Skeletal muscle satellite cell (primary cell): ENCODE measurements around the gene PCLO.

Experiments
- H3K27me3 ChIP-seq: 2 replicates; pipeline ENCODE4 v1.7.0; 2013; ENCODE audit warnings: low read length; ENCODE audit not compliant: control insufficient read depth, insufficient read depth
- H3K36me3 ChIP-seq: 2 replicates; pipeline ENCODE4 v1.7.0; 2013; ENCODE audit warnings: mild to moderate bottlenecking, control low read depth, low read length; ENCODE audit not compliant: insufficient read depth
- H3K4me1 ChIP-seq: 2 replicates; pipeline ENCODE4 v1.7.0; 2013; ENCODE audit warnings: low read length; ENCODE audit not compliant: control insufficient read depth, insufficient read depth
- H3K4me2 ChIP-seq: 2 replicates; pipeline ENCODE4 v1.7.0; 2013; ENCODE audit warnings: mild to moderate bottlenecking, low read length
- H3K4me3 ChIP-seq: 2 replicates; pipeline ENCODE4 v1.7.0; 2013; ENCODE audit warnings: low read length
- H3K9ac ChIP-seq: 2 replicates; pipeline ENCODE4 v1.7.0; 2013; ENCODE audit warnings: mild to moderate bottlenecking, low read depth, low read length, moderate library complexity
- H3K9me3 ChIP-seq: replicated peaks from 2 replicates; pipeline ENCODE4 v1.7.0; 2013; ENCODE audit warnings: mild to moderate bottlenecking, control low read depth, low read length

The PCLO gene

GRCh38 chr7:82859106-82859850, 303.4 kb downstream of the PCLO start:
- Histone ChIP-seq H3K4me2 (no peak overlapping the region), H3K9ac (no peak overlapping the region), H3K4me3 (no peak overlapping the region), H3K9me3 (no peaks in the 10 kb centered on the region), H3K36me3 (no peaks in the 10 kb centered on the region), H3K4me1 (no peaks in the 10 kb centered on the region), H3K27me3 (no peaks in the 10 kb centered on the region)

- Histone ChIP-seq H3K4me2 (no peak overlapping the region), H3K4me3 (no peak overlapping the region), H3K27me3 (no peaks in the 10 kb centered on the region), H3K4me1 (no peaks in the 10 kb centered on the region), H3K36me3 (no peaks in the 10 kb centered on the region), H3K9me3 (no peaks in the 10 kb centered on the region), H3K9ac (no peak overlapping the region)
These were observed 311.6 kb downstream of the PCLO start for GRCh38 chr7:82851121-82851520.

DNA sequence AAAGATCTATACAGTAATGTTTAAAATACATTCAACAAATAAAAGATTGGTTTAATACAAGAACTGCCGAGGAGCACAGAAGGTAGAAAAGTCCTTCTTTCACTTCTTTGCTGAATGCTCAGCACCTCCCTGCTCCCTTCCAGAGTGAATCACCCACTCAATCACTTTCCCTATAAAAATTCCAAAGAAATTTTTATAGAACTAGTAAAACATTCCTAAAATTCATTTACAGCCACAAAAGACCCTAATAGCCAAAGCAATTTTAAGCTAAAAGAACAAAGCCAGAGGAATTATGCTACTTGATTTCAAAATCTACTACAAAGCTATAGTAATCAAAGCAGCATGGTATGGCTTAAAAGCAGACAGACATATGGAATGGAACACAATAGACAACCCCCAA, 320.9 kb downstream of the PCLO start:
- H3K9ac ChIP-seq: no peak overlapping the region
- H3K9me3 ChIP-seq: no peaks in the 10 kb centered on the region
- no peak overlapping the region for H3K4me3 ChIP-seq

GRCh38 chr7:82840061-82840460, 322.6 kb downstream of the PCLO start:
- Histone ChIP-seq H3K9me3 (no peaks in the 10 kb centered on the region), H3K9ac (no peak overlapping the region), H3K4me3 (no peak overlapping the region), H3K4me2 (no peak overlapping the region), H3K36me3 (no peaks in the 10 kb centered on the region), H3K4me1 (no peaks in the 10 kb centered on the region), H3K27me3 (peaks cover 2% of the 10 kb centered on the region)

More for the DNA sequence above, 320.9 kb downstream of the PCLO start:
- H3K27me3 ChIP-seq: peaks cover 2% of the 10 kb centered on the region
- no peaks in the 10 kb centered on the region for H3K36me3 ChIP-seq
- H3K4me2 ChIP-seq: no peak overlapping the region
- H3K4me1 ChIP-seq: no peaks in the 10 kb centered on the region

DNA sequence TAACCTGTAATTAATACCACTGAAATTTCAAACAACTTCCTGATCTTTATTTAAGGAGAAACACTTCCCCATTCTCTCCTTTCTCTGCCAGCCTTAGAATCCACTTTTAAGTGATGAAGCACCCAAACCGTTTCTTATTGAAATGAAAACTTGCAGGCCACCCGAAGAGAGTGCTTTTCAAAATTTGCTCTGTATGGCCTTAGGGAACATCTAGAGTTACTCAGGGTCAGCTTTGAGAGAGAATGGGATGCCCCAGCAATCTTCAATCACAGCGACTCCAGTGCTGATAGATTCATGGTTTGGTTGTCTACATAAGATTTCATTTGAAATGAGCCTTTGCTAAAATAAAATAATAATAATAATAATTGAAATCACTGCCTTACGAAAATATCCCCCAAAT, 323.1 kb downstream of the PCLO start:
- Histone ChIP-seq H3K9ac (no peak overlapping the region), H3K4me3 (no peak overlapping the region), H3K4me1 (no peaks in the 10 kb centered on the region), H3K36me3 (no peaks in the 10 kb centered on the region), H3K27me3 (peaks cover 2% of the 10 kb centered on the region), H3K4me2 (no peak overlapping the region), H3K9me3 (no peaks in the 10 kb centered on the region)

GRCh38 chr7:82839063-82839462, 323.6 kb downstream of the PCLO start:
- H3K36me3 ChIP-seq: no peaks in the 10 kb centered on the region
- no peak overlapping the region for H3K4me3 ChIP-seq
- peaks cover 2% of the 10 kb centered on the region for H3K27me3 ChIP-seq
- H3K9me3 ChIP-seq: no peaks in the 10 kb centered on the region
- H3K4me2 ChIP-seq: no peak overlapping the region
- H3K4me1 ChIP-seq: no peaks in the 10 kb centered on the region
- H3K9ac ChIP-seq: no peak overlapping the region

- Histone ChIP-seq H3K4me1 (no peaks in the 10 kb centered on the region), H3K4me2 (no peak overlapping the region), H3K4me3 (no peak overlapping the region)
These were observed 324.4 kb downstream of the PCLO start for GRCh38 chr7:82838314-82838713.

DNA sequence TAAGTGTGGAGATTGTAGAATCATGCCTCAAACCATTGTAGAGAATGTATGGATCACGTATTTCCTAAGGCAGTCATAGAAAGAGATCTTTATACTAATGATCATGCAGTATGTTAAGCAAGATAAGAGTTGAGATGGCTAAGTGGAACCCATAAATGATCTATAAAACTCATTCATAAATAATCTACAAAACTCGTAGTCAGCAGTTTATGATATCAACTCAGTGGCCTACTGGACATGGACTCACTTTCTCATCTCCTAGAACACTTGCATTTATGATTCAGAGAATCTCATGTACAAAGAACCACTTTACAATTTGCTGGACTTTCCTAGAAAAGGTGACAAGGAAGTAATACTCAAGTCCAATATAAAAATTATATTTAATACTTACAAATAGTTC, 339.6 kb downstream of the PCLO start:
- H3K9me3 ChIP-seq: no peaks in the 10 kb centered on the region
- H3K9ac ChIP-seq: no peak overlapping the region

More at GRCh38 chr7:82838314-82838713, 324.4 kb downstream of the PCLO start:
- no peaks in the 10 kb centered on the region for H3K9me3 ChIP-seq
- no peaks in the 10 kb centered on the region for H3K36me3 ChIP-seq
- H3K27me3 ChIP-seq: peaks cover 2% of the 10 kb centered on the region
- no peak overlapping the region for H3K9ac ChIP-seq

GRCh38 chr7:82821037-82821436, 341.6 kb downstream of the PCLO start:
- no peaks in the 10 kb centered on the region for H3K4me1 ChIP-seq
- H3K9ac ChIP-seq: no peak overlapping the region
- H3K36me3 ChIP-seq: no peaks in the 10 kb centered on the region
- H3K4me2 ChIP-seq: no peak overlapping the region
- H3K9me3 ChIP-seq: no peaks in the 10 kb centered on the region
- no peak overlapping the region for H3K4me3 ChIP-seq
- H3K27me3 ChIP-seq: no peaks in the 10 kb centered on the region

More for the DNA sequence above, 339.6 kb downstream of the PCLO start:
- no peaks in the 10 kb centered on the region for H3K36me3 ChIP-seq
- no peaks in the 10 kb centered on the region for H3K4me1 ChIP-seq
- H3K4me2 ChIP-seq: no peak overlapping the region
- H3K27me3 ChIP-seq: no peaks in the 10 kb centered on the region
- H3K4me3 ChIP-seq: no peak overlapping the region

DNA sequence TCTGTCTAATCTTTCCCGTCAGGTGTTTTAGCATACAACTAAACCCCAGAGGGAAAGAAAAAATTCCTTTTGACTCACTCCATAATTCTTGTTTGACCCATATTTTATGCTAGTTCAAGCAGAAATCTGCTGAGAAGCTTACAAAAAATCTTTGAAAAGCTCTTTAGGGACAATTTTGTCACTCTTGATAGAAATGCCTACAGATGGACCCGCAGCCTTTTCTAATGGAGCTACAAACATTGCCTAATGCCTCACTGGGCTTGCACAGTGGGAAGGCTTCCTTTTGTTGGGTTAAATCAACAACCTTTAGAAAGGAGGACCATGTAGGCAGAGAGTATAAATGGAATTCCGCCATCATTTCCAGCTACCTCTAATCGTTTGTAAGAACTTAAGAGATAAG, 344.5 kb downstream of the PCLO start:
- no peaks in the 10 kb centered on the region for H3K36me3 ChIP-seq
- H3K27me3 ChIP-seq: no peaks in the 10 kb centered on the region
- no peak overlapping the region for H3K4me3 ChIP-seq
- no peak overlapping the region for H3K9ac ChIP-seq
- no peaks in the 10 kb centered on the region for H3K9me3 ChIP-seq
- no peak overlapping the region for H3K4me2 ChIP-seq
- H3K4me1 ChIP-seq: no peaks in the 10 kb centered on the region

DNA sequence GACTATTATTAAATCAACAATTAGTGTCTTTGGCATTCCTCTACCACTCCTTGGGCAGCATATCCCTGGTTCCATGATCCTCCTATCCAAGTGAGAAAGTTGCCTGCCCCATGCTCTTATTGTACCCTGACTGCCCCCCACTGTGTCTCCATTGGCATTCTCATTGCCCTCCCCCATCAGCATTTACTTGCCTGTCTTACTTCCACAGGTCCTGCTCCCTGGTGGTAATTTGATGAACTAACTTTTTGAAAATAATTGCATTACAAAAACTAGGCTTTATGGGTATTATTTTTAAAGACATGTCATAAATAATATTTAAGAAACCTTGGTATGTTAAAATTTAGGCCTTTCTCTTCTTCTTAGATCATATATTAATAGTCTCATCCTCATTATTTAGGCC, 346.4 kb downstream of the PCLO start:
- Histone ChIP-seq H3K4me2 (no peak overlapping the region), H3K4me1 (no peaks in the 10 kb centered on the region), H3K4me3 (no peak overlapping the region), H3K36me3 (no peaks in the 10 kb centered on the region), H3K27me3 (no peaks in the 10 kb centered on the region), H3K9me3 (no peaks in the 10 kb centered on the region), H3K9ac (no peak overlapping the region)

- no peaks in the 10 kb centered on the region for H3K9me3 ChIP-seq
- H3K27me3 ChIP-seq: no peaks in the 10 kb centered on the region
- H3K4me3 ChIP-seq: no peak overlapping the region
- peaks cover 4% of the 10 kb centered on the region for H3K4me1 ChIP-seq
- no peak overlapping the region for H3K9ac ChIP-seq
- H3K36me3 ChIP-seq: no peaks in the 10 kb centered on the region
- H3K4me2 ChIP-seq: no peak overlapping the region
These were observed 352.0 kb downstream of the PCLO start for GRCh38 chr7:82810558-82811259.
